HEK293T (cell line): Measurements from ENCODE around the gene PPIL1.

ENCODE experiments used
- ARNT ChIP-seq: fragments of 450-650 bp; IDR thresholded peaks from 2 replicates; pipeline ENCODE4 v1.6.1; 2017; ENCODE audit warnings: mild to moderate bottlenecking
- BHLHE40 ChIP-seq: fragments of 450-650 bp; IDR thresholded peaks from 2 replicates; pipeline ENCODE4 v1.6.1; 2016; ENCODE audit warnings: mild to moderate bottlenecking, moderate library complexity, borderline replicate concordance
- ELF4 ChIP-seq: fragments of 450-650 bp; IDR thresholded peaks from 2 replicates; pipeline ENCODE4 v1.6.1; 2017; ENCODE audit warnings: antibody characterized with exemption
- FOXK2 ChIP-seq: fragments of 450-650 bp; IDR thresholded peaks from 2 replicates; pipeline ENCODE4 v1.6.1; 2016; ENCODE audit warnings: mild to moderate bottlenecking
- FOXM1 ChIP-seq: fragments of 450-650 bp; IDR thresholded peaks from 2 replicates; pipeline ENCODE4 v1.6.1; 2017; ENCODE audit warnings: mild to moderate bottlenecking, borderline replicate concordance
- HDGF ChIP-seq: fragments of 450-650 bp; IDR thresholded peaks from 2 replicates; pipeline ENCODE4 v1.6.1; 2017; ENCODE audit warnings: antibody characterized with exemption, borderline replicate concordance
- LEF1 ChIP-seq: fragments of 450-650 bp; IDR thresholded peaks from 2 replicates; pipeline ENCODE4 v1.6.1; 2017; ENCODE audit warnings: mild to moderate bottlenecking, borderline replicate concordance
- SP1 ChIP-seq: fragments of 450-650 bp; IDR thresholded peaks from 2 replicates; pipeline ENCODE4 v1.6.1; 2017
- SUZ12 ChIP-seq: fragments of 450-650 bp; IDR thresholded peaks from 2 replicates; pipeline ENCODE4 v1.6.1; 2016; ENCODE audit warnings: mild to moderate bottlenecking
- TARDBP ChIP-seq: fragments of 450-650 bp; IDR thresholded peaks from 2 replicates; pipeline ENCODE4 v1.6.1; 2016
- TF ChIP-seq, protein P1 (sequence below): fragments of 450-650 bp; IDR thresholded peaks from 2 replicates; pipeline ENCODE4 v1.6.1; 2016

DNA sequence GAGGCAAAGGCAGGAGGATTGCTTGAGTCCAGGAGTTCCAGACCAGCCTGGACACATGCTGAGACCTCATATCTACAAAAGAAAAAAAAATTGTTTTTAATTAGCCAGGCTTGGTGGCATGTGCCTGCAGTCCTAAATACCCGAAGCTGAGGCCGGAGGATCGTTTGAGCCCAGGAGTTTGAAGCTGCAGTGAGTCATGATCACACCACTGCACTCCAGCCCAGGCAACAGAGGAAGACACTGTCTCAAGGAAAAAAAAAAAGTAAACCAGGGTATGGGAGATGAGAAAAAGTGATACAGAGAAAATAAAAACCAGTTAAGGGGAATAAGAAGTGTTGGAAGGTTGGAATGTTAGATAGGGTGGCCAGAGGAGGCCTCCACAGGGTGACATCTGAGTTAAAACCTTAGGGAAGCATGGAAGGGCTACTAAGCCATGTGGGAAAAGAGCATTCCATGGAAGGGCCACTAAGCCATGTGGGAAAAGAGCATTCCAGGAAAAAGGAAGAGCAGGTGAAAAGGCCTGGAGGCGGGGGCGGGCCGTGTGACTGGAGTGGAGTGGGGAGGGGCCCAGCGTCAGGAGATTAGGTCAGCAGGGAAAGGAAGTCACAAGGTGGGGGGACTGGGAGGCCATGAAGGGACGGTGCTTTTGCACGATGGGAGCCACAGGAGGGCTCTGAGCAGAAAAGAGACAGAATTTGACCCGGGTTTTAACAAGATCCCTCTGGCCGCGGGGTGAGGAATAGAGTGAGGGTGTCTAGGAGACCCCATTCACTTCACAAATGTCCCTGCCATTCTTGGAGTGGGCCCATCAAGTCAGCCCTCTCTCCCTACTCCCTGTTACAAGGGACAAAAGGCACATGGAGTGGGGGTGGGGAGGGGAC, 53.7 kb downstream of the PPIL1 start:
- TF ChIP-seq SP1, result no peak
- TF ChIP-seq, protein P1, sequence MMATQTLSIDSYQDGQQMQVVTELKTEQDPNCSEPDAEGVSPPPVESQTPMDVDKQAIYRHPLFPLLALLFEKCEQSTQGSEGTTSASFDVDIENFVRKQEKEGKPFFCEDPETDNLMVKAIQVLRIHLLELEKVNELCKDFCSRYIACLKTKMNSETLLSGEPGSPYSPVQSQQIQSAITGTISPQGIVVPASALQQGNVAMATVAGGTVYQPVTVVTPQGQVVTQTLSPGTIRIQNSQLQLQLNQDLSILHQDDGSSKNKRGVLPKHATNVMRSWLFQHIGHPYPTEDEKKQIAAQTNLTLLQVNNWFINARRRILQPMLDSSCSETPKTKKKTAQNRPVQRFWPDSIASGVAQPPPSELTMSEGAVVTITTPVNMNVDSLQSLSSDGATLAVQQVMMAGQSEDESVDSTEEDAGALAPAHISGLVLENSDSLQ, result no peak
- TF ChIP-seq FOXK2, result no peak
- TF ChIP-seq LEF1, result no peak
- TF ChIP-seq ARNT, result no peak
- no peak for TF ChIP-seq HDGF
- TF ChIP-seq ELF4, result no peak
- no peak for TF ChIP-seq SUZ12
- TF ChIP-seq BHLHE40, result no peak
- no peak for TF ChIP-seq TARDBP
- TF ChIP-seq FOXM1, result no peak
